GM12892 (cell line): Measurements from ENCODE around the gene TMEM80.

Source experiments
- POLR2AphosphoS5 ChIP-seq: IDR thresholded peaks from 2 replicates; pipeline ENCODE4 v1.6.1; 2011; ENCODE audit warnings: low read depth, low read length, control low read depth
- TAF1 ChIP-seq: IDR thresholded peaks from 2 replicates; pipeline ENCODE4 v1.6.1; 2011; ENCODE audit warnings: low read depth, mild to moderate bottlenecking, control low read depth, low read length, borderline replicate concordance

DNA sequence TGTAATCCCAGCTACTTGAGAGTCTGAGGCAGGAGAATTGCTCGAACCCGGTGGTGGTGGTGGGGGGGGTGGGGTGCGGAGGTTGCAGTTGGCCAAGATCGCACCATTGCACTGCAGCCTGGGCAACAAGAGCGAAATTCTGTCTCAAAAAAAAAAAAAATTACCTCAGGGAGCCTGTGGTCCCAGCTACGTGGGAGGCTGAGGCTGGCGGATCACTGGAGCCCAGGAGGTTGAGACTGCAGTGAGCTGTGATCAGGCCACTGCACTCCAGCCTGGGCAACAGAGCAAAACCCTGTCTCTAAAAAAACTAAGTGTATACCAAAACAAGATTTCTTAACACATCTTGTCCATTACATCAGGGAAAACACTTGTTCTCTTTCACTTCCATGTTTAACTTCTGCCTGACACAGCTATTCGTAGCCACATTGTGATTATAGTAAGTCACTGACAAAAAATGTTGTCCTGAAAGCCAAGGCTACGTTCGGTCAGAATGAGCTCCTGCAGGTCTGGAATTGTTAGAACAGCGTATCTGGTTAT is 1.4 kb downstream of the TMEM80 start:
- TF ChIP-seq POLR2AphosphoS5: no peak
- no peak for TF ChIP-seq TAF1
